Fibroblast of mammary gland (primary cell): Measurements from ENCODE around the gene VWA1.

Source experiments
- DNase-seq: peaks from one replicate; pipeline ENCODE4 v3.0.0-alpha.2; 2010; ENCODE audit warnings: low read depth
- H3K4me3 ChIP-seq: 2 replicates; pipeline ENCODE4 v1.5.1; 2011; ENCODE audit warnings: low read depth, mild to moderate bottlenecking, low read length, moderate library complexity; ENCODE audit not compliant: control insufficient read depth
- TF ChIP-seq, protein P1 (sequence below): conservative IDR thresholded peaks from 2 replicates; pipeline ENCODE4 v1.5.1; 2011; ENCODE audit warnings: low read depth, low read length, inconsistent platforms; ENCODE audit not compliant: control insufficient read depth, insufficient read depth

VWA1 gene

GRCh38 chr1:1432951-1433803, 2.3 kb upstream of the VWA1 start:
- DNase-seq = no peak
- H3K4me3 ChIP-seq = no peak overlapping the region
- TF ChIP-seq, protein P1, sequence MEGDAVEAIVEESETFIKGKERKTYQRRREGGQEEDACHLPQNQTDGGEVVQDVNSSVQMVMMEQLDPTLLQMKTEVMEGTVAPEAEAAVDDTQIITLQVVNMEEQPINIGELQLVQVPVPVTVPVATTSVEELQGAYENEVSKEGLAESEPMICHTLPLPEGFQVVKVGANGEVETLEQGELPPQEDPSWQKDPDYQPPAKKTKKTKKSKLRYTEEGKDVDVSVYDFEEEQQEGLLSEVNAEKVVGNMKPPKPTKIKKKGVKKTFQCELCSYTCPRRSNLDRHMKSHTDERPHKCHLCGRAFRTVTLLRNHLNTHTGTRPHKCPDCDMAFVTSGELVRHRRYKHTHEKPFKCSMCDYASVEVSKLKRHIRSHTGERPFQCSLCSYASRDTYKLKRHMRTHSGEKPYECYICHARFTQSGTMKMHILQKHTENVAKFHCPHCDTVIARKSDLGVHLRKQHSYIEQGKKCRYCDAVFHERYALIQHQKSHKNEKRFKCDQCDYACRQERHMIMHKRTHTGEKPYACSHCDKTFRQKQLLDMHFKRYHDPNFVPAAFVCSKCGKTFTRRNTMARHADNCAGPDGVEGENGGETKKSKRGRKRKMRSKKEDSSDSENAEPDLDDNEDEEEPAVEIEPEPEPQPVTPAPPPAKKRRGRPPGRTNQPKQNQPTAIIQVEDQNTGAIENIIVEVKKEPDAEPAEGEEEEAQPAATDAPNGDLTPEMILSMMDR = no peak

- DNase-seq = peak; percentile 18
- TF ChIP-seq, protein P1 = no peak
These were observed 1.7 kb upstream of the VWA1 start for GRCh38 chr1:1433804-1434130.

DNA sequence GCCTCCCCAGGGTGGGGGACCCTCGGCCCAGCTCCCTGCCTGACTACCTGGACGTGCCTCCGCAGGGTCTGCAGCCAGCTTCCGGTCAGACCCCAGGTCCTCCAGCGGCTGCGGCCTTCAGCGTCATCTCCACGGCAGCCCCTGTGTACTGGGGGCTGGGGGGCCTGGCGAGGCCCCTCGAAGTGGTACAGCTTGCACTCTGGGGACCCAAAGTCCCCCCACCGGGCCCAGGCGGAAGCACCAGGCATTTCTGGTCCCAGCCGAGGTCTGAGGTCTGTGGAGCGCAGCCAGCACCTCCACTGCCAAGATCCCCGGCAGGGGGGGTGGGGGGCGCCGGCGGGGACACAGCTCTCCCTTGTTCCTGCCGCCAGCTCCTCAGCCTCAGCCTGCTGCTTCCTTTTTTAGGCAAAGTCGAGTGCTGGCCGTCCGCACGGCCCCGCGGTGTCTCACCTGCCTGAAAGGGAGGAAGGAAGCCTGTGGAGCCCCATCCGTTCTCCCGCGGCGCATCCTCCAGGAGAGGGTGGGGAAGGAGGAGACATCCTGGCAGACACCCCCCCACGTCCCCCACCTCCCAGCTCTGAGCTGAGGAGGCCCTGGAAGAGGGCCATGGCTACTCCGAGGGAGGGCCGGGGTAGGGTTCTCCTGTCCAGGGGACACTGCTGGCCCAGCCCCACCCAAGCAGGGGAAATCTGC, 1.2 kb upstream of the VWA1 start:
- no peak overlapping the region for H3K4me3 ChIP-seq
- DNase-seq = no peak
- TF ChIP-seq, protein P1 = no peak

More at GRCh38 chr1:1433804-1434130, 1.7 kb upstream of the VWA1 start:
- no peak overlapping the region for H3K4me3 ChIP-seq

- DNase-seq = no peak
- no peak overlapping the region for H3K4me3 ChIP-seq
- TF ChIP-seq, protein P1 = no peak
These were observed 725 bp upstream of the VWA1 start for GRCh38 chr1:1434824-1435105.

DNA sequence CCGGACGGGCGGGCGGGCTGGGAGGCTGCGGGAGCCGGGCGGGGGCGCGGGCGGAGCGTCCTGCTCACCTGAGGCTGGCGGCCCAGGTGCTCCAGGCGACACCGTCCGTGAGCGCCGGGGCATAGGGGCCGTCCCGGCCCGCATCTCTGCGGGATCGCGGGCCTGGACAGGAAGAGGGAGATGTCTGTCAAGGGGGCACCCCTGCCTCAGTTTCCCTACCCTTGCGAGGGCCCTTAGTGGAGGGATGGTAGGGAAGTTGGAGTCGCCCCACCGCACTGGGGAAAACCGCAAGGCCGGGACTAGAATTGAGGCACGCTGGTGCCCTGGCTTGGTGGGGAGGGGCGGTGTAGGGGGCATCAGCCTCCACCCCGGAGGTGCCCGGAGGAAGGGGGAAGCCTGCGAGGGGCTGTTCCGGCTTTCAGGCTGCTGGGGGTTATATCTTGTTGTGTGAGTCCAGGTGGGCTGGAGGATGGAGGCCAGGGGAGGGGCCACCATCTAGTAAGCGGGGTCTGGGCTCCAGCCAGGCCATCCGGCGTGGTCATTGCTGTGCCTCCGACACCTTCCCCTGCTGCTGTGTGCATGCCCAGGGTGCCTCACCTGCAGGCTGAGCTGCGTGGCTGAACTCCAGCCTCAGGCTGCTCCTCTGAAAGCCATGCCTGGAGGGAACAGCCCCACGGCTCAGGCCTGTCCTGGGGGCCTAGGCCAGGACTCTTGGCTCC, 580 bp downstream of the VWA1 start:
- peak overlapping the region; percentile 16 for H3K4me3 ChIP-seq
- no peak for DNase-seq
- TF ChIP-seq, protein P1 = no peak

- TF ChIP-seq, protein P1 = no peak
- no peak overlapping the region for H3K4me3 ChIP-seq
- DNase-seq = no peak
These were observed 1.1 kb downstream of the VWA1 start for GRCh38 chr1:1436630-1437032.
